ENCODE measurements around the gene TTC33. TPM values are rescaled to one million over a fixed set of nuclear protein-coding genes. Genes with fewer than 3 reads are reported as not detected.

The TTC33 gene
- total RNA-seq, 1 donor from 2014 or later = 7.6 TPM

- DNase-seq (ENCODE audit: low read depth) = no peak
- no peak overlapping the region for H3K4me3 ChIP-seq (ENCODE audit: low read depth, low read length)
- no peak for TF ChIP-seq CTCF (conservative IDR thresholded peaks at IDR 0.05; ENCODE audit: low read depth, low read length)
Observed at GRCh38 chr5:40578501-40579451, 177.0 kb downstream of the TTC33 start.

- no peak for DNase-seq (ENCODE audit: low read depth)
- H3K4me3 ChIP-seq (ENCODE audit: low read depth, low read length) = no peak overlapping the region
- TF ChIP-seq CTCF (conservative IDR thresholded peaks at IDR 0.05; ENCODE audit: low read depth, low read length) = no peak
Observed at GRCh38 chr5:40577718-40578117, 178.0 kb downstream of the TTC33 start.

- DNase-seq (ENCODE audit: low read depth) = no peak
- no peak overlapping the region for H3K4me3 ChIP-seq (ENCODE audit: low read depth, low read length)
- TF ChIP-seq CTCF (conservative IDR thresholded peaks at IDR 0.05; ENCODE audit: low read depth, low read length) = no peak
Observed at GRCh38 chr5:40575921-40576320, 179.8 kb downstream of the TTC33 start.

DNA sequence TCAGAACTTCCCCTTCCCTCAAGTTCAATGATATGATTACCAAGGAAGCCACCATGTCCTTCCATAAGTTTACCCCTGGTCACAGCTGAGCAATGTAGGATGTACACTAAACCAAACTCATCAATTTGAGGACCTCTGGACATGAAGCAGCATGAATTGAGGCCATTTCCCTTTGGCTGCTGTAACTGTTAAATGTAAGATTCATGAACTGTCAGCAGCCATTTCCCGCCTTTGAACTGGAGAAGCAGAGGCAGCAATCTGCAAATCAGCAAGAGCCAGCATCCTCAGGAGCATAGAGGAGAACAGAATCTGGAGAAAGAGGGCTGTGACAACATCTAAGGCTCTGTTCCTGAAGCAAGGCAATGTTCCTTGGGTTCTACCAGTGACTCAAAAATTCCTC, 180.3 kb downstream of the TTC33 start:
- TF ChIP-seq CTCF (conservative IDR thresholded peaks at IDR 0.05; ENCODE audit: low read depth, low read length) = no peak
- no peak overlapping the region for H3K4me3 ChIP-seq (ENCODE audit: low read depth, low read length)
- DNase-seq (ENCODE audit: low read depth) = no peak

GRCh38 chr5:40572937-40573336, 182.8 kb downstream of the TTC33 start:
- H3K4me3 ChIP-seq (ENCODE audit: low read depth, low read length) = no peak overlapping the region
- TF ChIP-seq CTCF (conservative IDR thresholded peaks at IDR 0.05; ENCODE audit: low read depth, low read length) = no peak
- DNase-seq (ENCODE audit: low read depth) = no peak

GRCh38 chr5:40572391-40572790, 183.4 kb downstream of the TTC33 start:
- DNase-seq (ENCODE audit: low read depth) = no peak
- no peak for TF ChIP-seq CTCF (conservative IDR thresholded peaks at IDR 0.05; ENCODE audit: low read depth, low read length)
- H3K4me3 ChIP-seq (ENCODE audit: low read depth, low read length) = no peak overlapping the region

- H3K4me3 ChIP-seq (ENCODE audit: low read depth, low read length) = no peak overlapping the region
- no peak for DNase-seq (ENCODE audit: low read depth)
- no peak for TF ChIP-seq CTCF (conservative IDR thresholded peaks at IDR 0.05; ENCODE audit: low read depth, low read length)
Observed at GRCh38 chr5:40571729-40572128, 184.0 kb downstream of the TTC33 start.
